Islet precursor cell (in vitro differentiated cells): ENCODE measurements around the gene TMEM51.

Experiments used
- DNase-seq: peaks from one replicate; pipeline ENCODE4 v3.0.0-alpha.2; 2018

The TMEM51 gene

DNA sequence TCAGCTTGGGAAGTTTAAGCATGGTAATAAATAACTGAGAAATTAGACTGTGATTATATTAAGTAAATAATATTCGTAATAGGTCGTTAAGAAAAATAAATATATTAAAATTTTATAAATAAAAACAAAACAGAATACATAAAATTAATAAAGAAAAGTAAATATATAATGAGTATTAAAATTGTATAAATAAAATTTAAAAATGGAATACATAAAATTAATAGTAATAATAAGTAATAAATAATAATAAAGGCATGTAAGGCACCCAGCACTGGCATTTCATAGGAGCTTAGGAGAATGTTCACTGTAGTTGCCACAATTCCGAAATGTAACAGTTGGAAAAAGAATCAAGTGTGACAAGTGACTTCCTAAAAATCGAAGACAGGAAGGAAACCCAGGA is 47.7 kb downstream of the TMEM51 start:
- no peak for DNase-seq

DNA sequence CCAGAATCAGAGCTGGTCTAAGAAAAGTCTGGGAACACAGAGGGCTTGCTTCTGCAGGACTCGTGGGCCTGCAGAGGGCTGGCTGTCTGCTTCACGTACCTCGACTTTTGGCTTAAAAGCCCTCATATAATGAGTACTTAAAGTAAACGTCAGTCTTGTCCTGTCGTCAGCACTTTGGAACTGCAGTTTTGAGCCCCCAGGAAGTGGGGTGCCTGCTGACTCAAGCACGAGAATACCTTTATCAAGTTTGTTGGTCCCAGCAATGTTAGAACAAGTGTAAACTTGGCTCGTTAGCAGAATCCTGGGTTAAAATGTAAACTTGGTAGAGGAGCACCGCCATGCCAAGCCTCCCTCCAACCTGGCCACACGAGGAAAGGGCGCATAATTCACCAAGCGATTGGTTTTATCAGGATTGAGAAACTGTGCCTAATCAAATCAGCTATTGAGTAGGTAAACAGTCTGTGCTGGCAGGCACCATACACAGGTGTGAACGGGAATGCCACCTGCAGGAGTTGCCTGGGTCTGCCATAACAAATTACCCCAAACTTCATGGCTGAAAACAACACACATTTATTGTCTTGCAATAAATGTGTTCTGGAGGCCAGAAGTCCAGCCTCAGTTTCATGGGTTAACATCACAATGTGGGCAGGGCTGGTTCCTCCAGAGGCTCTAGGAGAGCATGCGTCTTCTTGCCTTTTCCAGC is 48.5 kb downstream of the TMEM51 start:
- no peak for DNase-seq

DNA sequence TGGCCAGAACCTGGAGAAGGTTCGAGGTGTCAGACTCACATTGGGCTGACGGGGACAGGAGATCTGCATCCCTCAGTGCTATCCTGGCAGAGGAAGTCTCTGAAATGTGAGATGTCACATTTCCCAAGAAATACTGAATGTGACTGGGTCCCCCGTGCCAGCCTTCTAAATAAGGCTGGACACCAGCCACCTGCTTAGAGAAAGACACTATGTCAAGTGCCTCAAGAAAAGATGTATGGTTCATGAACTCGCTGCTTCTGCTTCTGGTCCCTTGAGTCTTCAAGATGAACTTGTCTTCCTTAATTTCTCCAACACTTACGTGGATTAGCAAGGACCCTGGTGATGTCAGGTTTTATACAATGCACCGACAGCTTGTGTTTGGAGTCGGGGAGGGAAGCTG is 51.4 kb downstream of the TMEM51 start:
- DNase-seq = no peak

DNA sequence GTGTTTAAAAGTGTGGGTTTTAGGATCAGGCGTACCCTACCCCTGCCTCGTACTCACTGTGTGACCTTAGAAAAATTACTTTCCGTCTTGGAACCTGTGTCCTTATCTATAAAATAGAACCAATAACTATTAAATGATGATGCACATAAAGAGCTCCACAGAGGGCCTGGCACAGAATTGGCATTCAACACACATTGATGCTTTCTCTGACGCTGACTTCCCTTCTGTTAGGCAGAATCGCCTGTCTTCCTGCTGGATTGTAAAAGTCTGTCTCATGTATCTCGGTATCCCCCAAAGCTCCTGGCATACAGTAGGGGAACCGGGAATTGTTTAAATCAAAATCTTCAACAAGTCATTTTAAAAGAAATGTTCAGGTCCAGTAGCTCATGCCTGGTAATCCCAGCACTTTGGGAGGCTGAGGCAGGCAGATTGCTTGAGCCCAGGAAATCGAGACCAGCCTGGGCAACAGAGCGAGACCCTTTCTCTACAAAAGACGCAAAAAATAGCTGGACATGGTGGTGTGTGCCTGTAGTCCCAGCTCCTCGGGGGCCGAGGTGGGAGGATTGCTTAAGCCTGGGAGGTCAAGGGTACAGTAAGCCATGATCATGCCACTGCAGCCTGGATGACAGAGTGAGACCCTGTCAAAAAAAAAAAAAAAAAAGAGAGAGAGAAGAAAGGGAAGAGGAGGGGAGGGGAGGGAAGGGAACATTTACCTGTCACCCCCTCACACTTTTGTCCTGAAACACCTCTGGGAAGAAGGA is 52.2 kb downstream of the TMEM51 start:
- no peak for DNase-seq

DNA sequence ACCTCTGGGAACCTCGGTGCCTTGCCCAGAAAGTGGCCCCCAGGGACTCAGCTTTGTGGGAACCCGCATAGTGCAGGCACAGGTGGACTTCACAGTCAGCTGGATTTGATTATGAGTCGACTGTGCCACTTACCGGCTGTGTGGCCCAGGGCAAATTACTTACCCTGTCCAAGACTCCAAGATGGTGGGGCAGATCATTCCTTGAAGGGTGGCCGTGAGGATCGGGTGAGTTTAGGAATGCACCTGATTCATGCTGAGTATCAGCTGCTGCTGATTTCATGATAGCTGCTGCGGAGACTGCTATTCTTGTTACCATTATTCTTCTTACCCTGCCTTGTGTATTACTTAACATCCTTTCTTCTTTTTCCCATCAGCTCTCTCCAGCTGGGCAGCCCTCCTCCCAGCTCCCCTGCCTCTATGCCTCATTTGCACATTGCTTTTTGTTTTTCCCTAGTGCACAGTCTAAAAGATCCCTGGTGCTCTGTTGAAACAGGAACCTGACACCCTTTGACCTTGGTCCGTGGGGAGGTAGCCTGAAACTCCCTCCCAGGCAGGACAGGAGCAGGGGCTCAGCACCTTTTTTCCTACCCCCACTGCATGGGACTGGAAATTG is 53.0 kb downstream of the TMEM51 start:
- peak; percentile 71 for DNase-seq

DNA sequence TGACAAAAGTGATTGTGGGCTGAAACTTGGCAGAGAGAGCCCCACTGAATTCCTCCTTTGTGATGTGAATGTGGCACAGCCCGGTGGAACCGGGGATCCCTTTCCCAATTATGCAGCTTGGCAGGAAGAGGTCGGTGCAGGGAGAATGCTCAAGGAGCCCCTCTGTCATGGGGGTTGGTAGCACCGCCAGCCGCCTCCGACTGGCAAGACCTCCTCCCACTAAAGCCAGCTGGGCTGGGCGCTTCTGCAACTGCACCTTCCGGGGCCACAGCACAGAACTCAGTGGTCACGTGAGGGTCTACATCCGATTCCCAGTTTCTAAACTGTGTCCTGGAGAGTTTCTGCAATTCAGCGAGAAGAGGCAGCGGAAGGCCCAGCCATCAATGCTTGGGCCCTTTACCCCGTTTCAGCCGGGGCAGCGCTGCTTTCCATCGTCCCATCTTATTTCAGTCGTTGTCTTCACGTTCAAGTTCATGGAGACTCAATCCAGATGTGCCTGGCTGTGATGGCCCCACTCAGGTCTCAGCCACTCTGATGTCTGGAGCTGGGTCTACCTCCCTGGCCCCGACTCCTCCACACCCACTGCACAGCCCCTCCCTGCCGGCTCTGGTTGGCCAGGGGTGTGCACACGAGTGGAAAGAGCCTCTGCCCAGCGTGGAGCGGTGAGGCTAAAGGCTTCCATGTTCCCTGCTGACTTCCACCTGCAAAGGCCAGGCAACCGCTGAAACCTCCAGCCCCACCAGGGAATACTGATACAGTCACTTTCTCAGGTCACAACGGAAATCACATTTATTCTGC is 53.7 kb downstream of the TMEM51 start:
- DNase-seq = no peak

DNA sequence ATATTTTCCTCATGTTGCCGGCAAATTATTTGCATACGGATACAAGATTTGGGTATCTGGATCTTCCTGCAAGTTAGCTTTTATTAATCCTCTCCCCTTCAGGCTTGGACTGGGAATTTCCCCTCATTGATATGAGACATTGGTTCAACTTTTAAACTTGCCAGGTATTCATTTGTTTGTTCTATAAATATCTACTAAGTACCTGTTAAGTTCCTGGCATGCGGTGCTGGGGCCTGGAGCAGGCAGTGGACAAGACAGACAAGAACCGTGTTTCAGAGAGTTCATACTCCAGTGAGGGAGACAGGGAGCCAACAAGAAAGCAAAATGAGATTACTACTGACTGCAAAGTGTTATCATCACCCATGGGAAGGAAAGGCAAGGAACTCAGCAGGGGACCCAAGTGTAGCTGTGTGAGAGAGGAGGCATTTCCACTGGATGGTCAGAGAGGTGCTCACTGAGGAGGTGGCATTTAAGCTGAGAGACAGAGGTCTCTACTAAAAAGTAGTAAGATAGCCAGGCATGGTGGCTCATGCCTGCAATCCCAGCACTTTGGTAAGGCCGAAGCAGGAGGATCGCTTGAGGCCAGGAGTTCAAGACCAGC is 54.4 kb downstream of the TMEM51 start:
- DNase-seq = no peak

DNA sequence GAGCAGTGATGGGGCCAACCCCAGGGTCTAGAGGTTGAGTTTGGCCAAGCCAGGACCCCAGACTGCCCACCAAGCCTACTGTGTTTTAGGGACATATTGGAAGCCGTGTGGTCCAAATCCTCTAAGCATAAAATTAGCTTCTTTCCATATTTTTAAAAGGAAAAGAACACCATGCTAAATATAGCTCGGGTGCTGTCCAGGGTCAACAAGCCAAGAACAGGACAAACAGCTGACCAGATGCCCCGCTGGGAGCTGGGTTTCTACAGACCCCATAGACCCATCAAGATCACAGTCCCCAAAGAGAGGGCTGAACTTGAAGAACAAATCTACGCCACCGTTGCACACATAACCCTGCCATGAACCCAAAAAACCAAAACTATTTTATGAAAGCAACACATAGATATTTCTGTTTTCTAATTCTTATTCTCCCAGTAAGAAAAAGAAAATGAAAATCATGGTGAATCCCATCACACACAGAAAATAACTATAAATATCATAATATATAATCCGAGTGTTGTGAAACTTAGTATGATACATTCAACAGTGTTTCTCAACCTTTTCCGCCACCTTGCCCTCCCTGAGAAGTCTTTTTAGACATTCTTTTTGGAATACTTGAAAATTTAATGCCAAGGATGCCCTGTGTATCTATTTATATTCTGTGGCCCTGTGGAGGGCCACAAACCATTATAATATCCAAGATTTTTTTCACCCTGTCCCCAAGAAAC is 57.3 kb downstream of the TMEM51 start:
- no peak for DNase-seq

DNA sequence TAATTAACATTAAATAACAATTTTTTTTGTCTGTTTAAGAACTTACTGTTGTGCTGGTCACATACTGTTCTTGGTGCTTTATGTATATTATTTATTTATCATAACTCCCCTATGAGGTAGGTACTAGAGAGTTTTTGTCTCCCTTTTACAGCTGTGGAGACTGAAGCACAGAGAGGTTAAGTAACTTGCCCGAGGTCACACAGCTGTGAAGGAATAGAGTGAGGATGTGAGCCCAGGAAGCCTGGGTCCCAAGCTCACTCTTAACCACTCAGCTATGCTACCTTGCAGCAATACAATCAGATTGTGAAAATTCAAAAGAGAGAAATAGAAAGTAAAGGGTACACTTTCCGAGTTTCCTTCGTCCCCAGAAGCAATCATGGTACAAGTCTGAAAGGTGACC is 57.9 kb downstream of the TMEM51 start:
- no peak for DNase-seq

DNA sequence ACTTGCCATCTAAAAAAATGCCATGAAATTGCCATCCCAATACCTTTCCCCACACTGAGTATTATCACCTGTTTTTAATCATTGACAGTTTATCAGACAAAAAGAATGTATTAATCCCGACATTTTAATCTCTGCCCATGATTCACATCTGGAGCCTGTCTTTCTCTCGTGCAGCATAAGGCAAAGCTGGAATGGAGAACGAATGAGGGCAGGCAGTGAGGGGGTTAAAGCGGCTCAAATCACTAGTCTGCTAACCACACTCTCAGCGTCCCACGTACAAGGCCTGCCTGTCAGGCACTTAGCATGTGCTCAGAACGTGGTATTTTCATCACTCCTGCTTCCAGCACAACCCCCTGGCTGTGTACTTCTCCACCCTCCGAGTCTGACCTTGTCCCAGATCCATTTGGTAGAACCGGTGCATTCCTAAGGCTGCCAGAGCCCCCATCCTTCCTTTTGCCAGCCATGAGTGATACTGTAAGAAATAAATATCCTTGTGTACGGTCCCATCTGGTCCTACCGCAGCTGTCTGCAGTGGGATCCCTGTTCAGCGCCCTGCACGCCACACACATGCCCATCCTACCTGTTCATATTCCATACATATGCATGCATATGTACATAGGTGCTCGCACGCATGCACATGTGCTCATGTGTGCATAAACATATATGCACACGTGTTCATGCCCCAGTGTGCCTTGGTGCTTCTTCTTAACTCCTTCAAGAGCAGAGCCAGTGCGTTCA is 58.8 kb downstream of the TMEM51 start:
- DNase-seq = no peak

DNA sequence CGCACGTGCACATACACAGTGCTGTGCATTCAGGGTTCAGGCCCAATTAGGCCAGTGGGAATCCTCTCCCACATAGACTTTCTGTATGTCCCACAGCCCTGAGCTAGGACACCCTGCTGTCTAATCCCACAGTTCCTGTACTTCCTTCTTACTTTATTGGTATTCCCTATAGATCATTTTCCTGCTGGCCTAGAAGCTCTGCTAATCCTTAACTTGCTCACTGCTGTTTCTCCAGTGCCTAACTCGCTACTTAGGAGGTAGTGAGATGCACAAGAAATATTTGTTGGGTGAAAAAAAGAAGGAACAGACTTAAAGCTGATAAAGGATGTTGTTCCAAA is 59.4 kb downstream of the TMEM51 start:
- no peak for DNase-seq

DNA sequence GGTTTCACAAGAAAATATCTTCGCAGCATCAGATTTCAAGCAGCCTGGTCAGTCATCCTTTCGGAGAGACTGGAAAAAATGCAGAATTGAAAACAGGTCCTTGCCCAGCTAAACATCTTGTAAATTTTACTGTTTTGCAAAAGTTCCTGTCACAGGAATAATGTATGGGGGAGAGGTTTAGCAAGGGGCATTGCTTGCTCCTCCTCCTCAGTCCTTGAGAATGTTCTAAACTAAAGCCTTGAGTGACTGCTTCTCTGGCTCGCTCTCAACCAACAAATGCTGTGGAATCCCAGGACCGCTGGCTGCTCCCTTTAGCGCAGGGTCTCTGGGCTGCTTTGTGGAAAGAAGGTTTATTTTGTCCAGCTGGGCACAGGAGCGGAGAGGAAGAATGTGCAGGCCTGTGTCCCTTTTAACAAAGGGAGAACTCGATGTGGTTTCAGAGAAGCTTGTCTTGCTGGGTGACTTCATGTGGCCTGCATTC is 59.8 kb downstream of the TMEM51 start:
- DNase-seq = no peak

DNA sequence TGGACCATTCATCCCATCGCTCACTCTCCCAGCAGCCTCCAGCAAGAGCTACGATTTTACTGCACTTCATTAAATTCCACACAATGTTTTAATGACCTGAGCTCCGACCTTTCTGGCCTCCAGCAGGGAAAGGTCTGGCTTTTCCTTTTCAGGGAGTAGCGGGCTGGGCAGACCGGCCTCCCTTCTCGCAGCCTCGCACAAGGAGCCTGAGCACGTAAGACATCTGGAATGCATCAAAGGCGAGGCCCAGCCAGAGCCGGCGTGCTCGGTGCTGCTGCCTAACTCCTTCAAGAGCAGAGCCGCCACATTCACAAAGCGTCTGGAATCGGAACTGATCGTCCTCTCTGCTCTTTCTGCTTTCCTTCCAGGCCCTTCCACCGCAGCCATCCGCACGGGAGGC is 61.0 kb downstream of the TMEM51 start:
- peak; percentile 97 for DNase-seq

DNA sequence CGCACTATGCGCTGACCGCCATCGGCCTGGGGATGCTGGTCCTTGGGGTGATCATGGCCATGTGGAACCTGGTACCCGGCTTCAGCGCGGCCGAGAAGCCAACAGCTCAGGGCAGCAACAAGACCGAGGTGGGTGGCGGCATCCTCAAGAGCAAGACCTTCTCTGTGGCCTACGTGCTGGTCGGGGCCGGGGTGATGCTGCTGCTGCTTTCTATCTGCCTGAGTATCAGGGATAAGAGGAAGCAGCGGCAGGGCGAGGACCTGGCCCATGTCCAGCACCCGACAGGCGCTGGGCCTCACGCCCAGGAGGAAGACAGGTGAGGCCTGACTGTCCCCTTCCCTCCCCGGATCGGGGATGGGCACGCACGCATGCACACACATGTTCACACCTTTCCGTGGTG is 61.6 kb downstream of the TMEM51 start:
- no peak for DNase-seq

DNA sequence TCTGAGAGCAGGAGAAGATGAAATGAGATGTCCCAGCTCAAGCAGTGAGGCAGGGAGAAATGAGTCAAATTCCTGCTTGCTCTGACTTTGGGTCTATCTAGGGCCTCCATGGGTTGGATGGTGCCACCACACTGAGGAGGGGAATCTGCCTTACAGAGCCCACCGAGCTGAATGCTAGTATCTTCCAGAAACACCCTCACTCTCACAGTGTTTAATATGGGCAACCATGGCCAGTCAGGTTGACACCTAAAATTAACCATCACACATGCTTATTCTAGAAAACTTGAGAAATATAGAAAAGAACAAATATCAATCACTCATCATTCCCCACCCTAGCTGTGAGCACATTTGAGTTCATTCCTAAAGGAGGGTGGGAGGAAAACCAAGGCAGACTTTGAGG is 64.1 kb downstream of the TMEM51 start:
- no peak for DNase-seq

DNA sequence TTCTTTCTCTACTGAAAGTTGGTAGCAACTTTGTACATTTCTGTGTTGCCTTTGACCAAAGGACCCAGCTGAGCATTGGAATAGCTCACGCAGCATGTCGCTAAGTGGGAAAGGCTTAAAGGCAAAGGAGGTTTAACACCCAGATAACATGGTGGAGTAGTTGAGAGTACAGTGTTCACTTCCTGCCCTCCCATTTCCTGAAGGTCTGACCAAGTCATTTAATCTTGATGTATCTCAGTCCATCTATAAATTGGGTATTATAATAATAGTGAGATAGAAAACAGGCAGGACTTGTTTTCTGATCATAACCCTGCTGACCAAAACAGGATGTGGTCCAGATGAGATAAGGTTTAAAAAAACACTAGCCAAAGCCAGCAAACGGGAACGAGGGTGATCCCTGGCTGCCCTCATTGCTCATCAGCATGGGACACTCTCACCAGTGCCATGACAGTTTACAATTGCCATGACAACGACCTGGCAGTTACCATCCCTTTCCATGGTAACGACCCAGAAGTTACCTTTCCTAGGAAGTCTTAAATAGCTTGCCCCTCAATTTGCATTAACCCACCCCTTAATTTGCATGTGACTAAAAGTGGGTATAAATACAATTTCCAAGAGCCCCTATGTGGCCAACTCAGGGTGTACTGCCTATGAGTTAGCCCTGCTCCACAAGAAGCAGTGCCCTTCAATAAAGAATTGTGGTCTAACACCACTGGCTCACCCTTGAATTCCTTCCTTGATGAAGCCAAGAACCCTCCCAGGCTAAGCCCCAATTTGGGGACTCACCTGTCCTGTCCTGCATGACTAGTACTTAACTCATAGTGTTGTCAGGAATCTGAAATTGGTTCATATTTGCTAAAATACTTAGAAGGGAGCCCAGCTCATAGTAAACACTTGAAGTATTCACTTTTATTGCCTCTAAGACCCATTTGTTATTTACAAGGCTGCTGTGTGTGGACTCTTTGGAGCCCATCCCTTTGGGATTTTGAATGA is 65.0 kb downstream of the TMEM51 start:
- no peak for DNase-seq

DNA sequence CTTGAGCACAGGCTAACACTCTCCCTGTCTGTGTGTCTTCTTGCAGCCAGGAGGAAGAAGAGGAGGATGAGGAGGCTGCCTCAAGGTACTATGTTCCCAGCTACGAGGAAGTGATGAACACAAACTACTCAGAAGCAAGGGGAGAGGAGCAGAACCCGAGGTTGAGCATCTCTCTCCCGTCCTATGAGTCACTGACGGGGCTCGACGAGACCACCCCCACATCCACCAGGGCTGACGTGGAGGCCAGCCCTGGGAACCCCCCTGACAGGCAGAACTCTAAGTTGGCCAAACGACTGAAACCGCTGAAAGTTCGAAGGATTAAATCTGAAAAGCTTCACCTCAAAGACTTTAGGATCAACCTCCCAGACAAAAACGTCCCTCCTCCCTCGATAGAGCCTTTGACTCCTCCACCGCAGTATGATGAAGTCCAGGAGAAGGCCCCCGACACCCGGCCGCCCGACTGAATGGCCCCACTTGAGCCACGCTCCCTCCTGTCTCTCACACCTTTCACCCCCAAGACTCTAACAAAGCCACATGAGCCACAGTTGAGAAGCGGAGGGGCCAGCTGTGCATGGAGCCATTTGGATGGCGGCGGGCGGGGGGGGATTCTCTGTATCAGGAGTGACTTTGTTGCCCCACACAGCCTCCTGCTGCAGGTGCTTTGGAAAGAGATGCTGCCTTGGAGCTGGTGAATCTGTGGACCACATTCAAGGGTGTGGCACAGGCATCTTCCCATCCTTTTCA is 65.9 kb downstream of the TMEM51 start:
- DNase-seq = no peak

DNA sequence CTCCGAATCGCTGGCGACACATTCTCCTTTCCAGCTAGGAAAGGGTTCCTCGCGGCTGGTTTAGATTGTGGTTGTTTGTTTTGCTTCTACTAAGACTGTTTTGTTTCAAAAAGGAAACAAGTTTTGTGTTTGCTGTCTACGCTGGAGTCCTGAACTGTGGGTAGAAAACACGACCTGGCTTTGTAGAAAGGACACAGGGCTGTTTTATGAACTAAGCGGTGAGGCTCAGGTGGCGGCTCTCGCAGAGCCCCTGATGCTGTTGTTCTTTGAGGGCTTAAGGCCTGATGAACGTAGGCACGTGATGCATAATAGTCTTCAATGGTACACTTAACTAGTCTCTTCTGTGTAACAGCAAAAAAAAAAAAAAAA is 66.5 kb downstream of the TMEM51 start:
- DNase-seq = no peak

DNA sequence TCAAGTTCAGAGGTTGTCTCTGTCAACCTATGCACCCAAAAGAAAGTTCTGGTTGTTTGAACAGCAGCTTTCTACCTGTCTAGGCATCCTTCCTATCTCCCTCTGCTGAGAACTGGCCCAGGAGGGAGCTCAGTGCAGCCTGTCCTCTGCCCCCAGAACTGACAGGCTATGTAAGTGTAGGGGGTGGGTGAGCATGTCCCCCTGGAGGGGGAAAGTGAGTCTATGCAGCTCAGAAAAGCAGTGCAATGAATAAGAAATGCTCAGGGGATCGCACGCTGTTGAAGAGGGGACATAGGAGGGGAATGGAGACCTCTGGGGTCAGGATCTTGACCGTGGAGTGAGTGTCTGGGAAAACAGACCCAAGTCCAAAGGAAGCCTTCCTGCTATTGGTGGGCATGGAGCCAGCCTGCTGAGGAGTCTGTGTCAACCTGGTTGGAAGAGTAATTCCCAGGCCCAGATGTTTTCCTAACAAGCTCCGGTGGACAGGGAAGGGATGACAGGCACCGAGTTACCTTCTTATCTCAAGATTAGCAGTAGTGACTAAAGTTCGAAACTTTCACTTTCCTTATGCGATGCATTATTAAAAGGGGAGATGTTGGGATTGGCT is 67.4 kb downstream of the TMEM51 start:
- DNase-seq = no peak
